Stimulated activated CD4-positive, alpha-beta T cell treated with anti-CD3 and anti-CD28 coated beads, Interleukin-2, amount 100 ng/mL, for 4 hours (primary cell): ENCODE measurements around the gene TPD52L1.

Source experiments
- DNase-seq: peaks from one replicate; pipeline ENCODE4 v3.0.0-alpha.2; 2020; ENCODE audit warnings: low read depth

The TPD52L1 gene

GRCh38 chr6:125307150-125307838 lies 153.7 kb downstream of the TPD52L1 start:
- DNase-seq = no peak

DNA sequence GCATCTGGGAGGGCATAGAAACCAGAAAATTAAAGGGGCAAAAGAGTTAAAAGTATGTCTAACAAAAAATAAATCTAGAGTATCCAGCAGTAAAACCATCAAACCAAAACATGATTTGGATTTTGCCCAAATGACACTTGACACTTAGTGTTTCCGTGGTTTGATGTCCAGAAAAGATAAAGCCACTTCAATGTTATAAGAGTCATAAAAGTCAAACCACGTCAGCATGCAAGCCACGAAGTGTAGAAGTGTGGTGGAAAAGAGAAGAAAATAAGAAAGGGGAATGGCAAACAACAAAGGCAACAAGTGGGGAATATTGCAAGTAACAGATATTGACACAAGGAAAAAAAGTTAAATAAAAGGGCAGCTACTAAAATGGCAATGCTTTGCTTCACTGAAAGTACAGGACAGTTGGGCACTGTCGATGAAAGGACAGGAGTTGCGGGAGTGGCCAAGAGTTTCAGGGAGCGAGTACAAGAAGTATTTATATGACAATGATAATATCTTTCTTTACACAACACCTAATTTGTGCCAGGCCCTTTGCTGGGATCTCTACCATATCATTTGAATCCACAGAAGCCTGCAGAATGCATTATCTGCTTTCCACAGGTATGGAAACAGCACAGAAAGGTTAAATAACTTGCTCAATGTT lies 154.5 kb downstream of the TPD52L1 start:
- no peak for DNase-seq

DNA sequence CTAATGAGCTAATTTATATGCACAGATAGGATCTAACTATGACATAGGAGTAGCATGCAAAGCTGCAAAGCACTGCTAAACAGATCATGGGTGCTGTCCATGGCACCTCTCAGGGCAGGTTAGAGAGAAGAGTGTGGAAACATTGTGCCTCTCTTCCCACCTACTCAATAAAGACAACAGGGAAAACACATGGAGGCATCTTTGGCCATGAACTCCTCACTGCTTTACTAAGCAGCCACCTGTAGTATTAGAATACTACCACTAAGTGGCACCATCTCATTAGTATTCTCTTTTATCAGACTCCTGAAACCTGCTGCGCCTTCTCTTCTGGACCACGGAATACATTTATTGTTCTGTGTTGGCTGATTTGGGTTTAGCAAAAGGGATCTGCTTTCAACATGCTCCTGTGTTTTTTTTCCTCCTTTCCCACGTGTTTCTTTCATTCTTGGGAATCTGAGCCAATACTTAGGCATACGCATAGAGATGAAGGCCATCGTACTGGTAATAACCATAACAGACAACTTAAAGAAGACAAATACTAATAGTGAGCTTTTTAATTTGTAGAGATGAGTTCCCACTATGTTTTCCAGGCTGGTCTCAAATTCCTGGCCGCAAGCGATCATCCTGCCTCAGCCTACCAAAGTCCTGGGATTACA lies 157.5 kb downstream of the TPD52L1 start:
- no peak for DNase-seq

DNA sequence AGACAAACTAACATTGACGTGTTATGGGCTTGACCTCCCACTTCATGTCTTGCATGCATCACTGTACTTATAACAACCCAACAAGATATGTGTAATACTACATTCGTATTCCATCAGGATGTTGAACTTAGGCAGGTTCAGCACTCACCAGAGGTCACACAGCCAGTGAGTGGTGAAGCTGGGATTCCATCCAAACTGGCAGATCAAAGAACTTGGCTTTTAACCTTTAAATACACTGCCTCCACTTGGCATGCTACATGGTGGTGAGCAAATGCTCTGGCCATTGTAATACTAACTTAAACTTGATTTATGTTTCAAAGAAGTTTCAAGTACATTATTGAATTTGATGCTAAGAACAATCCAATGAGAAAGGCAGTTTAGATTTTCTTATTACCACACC lies 158.9 kb downstream of the TPD52L1 start:
- DNase-seq = no peak

GRCh38 chr6:125312950-125313349 lies 159.4 kb downstream of the TPD52L1 start:
- DNase-seq = no peak
